B cell (primary cell): ENCODE data around the gene ERC1.

Experiments used
- CTCF ChIP-seq: fragments of 200-600 bp; IDR thresholded peaks from one replicate; pipeline ENCODE4 v1.8.0; 2022; ENCODE audit warnings: antibody characterized with exemption, mild to moderate bottlenecking
- EZH2 ChIP-seq: IDR thresholded peaks from 2 replicates; pipeline ENCODE4 v1.6.1; 2012; ENCODE audit warnings: borderline replicate concordance, low read depth, mild to moderate bottlenecking, moderate library complexity, low read length; ENCODE audit not compliant: insufficient read depth, poor library complexity, severe bottlenecking

GRCh38 chr12:1479645-1480044 is 488.6 kb downstream of the ERC1 start:
- TF ChIP-seq CTCF (no peak), EZH2 (no peak)
